Astrocyte (in vitro differentiated cells and primary cell): ENCODE measurements around the gene CNTN5. TPM values are rescaled to one million over a fixed set of nuclear protein-coding genes. Genes with fewer than 3 reads are reported as not detected.

Experiments used
- DNase-seq: peaks from one replicate; pipeline ENCODE4 v3.0.0-alpha.2; 2010; ENCODE audit warnings: low read depth
- FAIRE-seq: peaks from 2 replicates; lab custom pipeline; 2011; peaks lifted over from hg19 to GRCh38; lab: Jason Lieb, UNC
- H2AFZ ChIP-seq: 2 replicates; pipeline ENCODE4 v1.6.0; 2012; ENCODE audit warnings: low read depth, low read length, inconsistent platforms
- H3K27ac ChIP-seq: 2 replicates; pipeline ENCODE4 v1.5.1; 2011; ENCODE audit warnings: low read depth, low read length, inconsistent platforms
- H3K27me3 ChIP-seq: 2 replicates; pipeline ENCODE4 v1.6.0; 2011; ENCODE audit warnings: low read length, inconsistent platforms; ENCODE audit not compliant: insufficient read depth
- H3K36me3 ChIP-seq: 2 replicates; pipeline ENCODE4 v1.5.1; 2011; ENCODE audit warnings: low read length, inconsistent platforms; ENCODE audit not compliant: insufficient read depth
- H3K4me1 ChIP-seq: 2 replicates; pipeline ENCODE4 v1.5.1; 2011; ENCODE audit warnings: low read length, inconsistent platforms; ENCODE audit not compliant: insufficient read depth
- H3K4me2 ChIP-seq: 2 replicates; pipeline ENCODE4 v1.6.0; 2012; ENCODE audit warnings: low read length, inconsistent platforms
- H3K4me3 ChIP-seq: 2 replicates; pipeline ENCODE4 v1.5.1; 2011; ENCODE audit warnings: low read depth, mild to moderate bottlenecking, low read length, inconsistent platforms; ENCODE audit not compliant: insufficient read depth
- H3K79me2 ChIP-seq: 2 replicates; pipeline ENCODE4 v1.6.0; 2012; ENCODE audit warnings: mild to moderate bottlenecking, low read length, inconsistent platforms; ENCODE audit not compliant: insufficient read depth
- H3K9ac ChIP-seq: 2 replicates; pipeline ENCODE4 v1.6.0; 2012; ENCODE audit warnings: mild to moderate bottlenecking, low read length, inconsistent platforms
- H3K9me3 ChIP-seq: 2 replicates; pipeline ENCODE4 v1.5.1; 2012; ENCODE audit warnings: low read depth, mild to moderate bottlenecking, low read length, inconsistent platforms; ENCODE audit not compliant: insufficient read depth
- H4K20me1 ChIP-seq: 2 replicates; pipeline ENCODE4 v1.6.0; 2012; ENCODE audit warnings: low read length, inconsistent platforms; ENCODE audit not compliant: insufficient read depth
- H3K27ac Mint-ChIP-seq: one replicate; pipeline ENCODE4 v1.8.0; 2021; ENCODE audit warnings: mild to moderate bottlenecking, mixed read lengths; ENCODE audit not compliant: unreplicated experiment
- H3K27me3 Mint-ChIP-seq: one replicate; pipeline ENCODE4 v1.8.0; 2021; ENCODE audit warnings: low read depth, mixed read lengths; ENCODE audit not compliant: unreplicated experiment
- H3K36me3 Mint-ChIP-seq: one replicate; pipeline ENCODE4 v1.8.0; 2021; ENCODE audit warnings: low read depth, mixed read lengths; ENCODE audit not compliant: unreplicated experiment
- H3K4me1 Mint-ChIP-seq: one replicate; pipeline ENCODE4 v1.8.0; 2021; ENCODE audit warnings: low read depth, mixed read lengths; ENCODE audit not compliant: unreplicated experiment
- H3K4me3 Mint-ChIP-seq: one replicate; pipeline ENCODE4 v1.8.0; 2021; ENCODE audit warnings: mild to moderate bottlenecking, moderate library complexity, mixed read lengths; ENCODE audit not compliant: unreplicated experiment
- H3K9me3 Mint-ChIP-seq: one replicate; pipeline ENCODE4 v1.8.0; 2021; ENCODE audit warnings: mild to moderate bottlenecking, mixed read lengths; ENCODE audit not compliant: unreplicated experiment
- EZH2 ChIP-seq: IDR thresholded peaks from 2 replicates; pipeline ENCODE4 v1.6.1; 2012; ENCODE audit warnings: mild to moderate bottlenecking, low read length, inconsistent platforms; ENCODE audit not compliant: insufficient read depth
- total RNA-seq: library from RNA; stranded (reverse); gene quantifications from 2 replicates; pipeline ENCODE4 v1.2.1, GENCODE V29; 2021
- TF ChIP-seq, protein P1 (sequence below): IDR thresholded peaks from 2 replicates; pipeline ENCODE4 v1.5.1; 2011; ENCODE audit warnings: low read depth, mild to moderate bottlenecking, inconsistent platforms, low read length, moderate library complexity; ENCODE audit not compliant: insufficient read depth

CNTN5 gene
- total RNA-seq, 1 donor from 2014 or later, result 1.1 TPM

DNA sequence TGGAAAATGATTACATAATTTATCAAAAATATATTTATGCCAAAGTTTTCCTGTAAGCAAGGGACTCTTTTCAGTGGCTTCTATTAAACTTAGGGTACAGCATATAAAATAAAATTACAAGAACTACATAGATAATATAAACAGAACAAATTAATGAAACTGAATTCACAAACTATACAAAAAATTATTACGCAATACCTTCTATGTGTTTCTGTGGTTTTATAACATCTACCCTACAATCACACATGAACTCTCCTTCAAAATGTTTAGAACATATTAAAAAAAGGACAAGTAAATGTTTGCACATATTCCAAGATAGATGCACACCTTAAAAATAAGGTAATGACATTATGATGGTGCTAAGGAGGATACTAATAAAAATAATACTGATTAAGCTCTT lies 235.9 kb downstream of the CNTN5 start:
- no peaks in the 10 kb centered on the region for H3K36me3 Mint-ChIP-seq
- no peaks in the 10 kb centered on the region for H3K27me3 Mint-ChIP-seq
- Histone ChIP-seq H3K4me3 (no peak overlapping the region), H3K27ac (no peak overlapping the region), H3K27me3 (no peaks in the 10 kb centered on the region), H2AFZ (no peak overlapping the region), H3K4me2 (no peak overlapping the region), H3K4me1 (no peaks in the 10 kb centered on the region), H3K79me2 (no peaks in the 10 kb centered on the region), H3K36me3 (no peaks in the 10 kb centered on the region), H3K9ac (no peak overlapping the region), H3K9me3 (no peaks in the 10 kb centered on the region), H4K20me1 (no peaks in the 10 kb centered on the region)
- FAIRE-seq (no peak), DNase-seq (no peak)
- H3K4me3 Mint-ChIP-seq, result no peak overlapping the region
- H3K9me3 Mint-ChIP-seq, result no peaks in the 10 kb centered on the region
- H3K4me1 Mint-ChIP-seq, result peaks cover 14% of the 10 kb centered on the region
- TF ChIP-seq, protein P1, sequence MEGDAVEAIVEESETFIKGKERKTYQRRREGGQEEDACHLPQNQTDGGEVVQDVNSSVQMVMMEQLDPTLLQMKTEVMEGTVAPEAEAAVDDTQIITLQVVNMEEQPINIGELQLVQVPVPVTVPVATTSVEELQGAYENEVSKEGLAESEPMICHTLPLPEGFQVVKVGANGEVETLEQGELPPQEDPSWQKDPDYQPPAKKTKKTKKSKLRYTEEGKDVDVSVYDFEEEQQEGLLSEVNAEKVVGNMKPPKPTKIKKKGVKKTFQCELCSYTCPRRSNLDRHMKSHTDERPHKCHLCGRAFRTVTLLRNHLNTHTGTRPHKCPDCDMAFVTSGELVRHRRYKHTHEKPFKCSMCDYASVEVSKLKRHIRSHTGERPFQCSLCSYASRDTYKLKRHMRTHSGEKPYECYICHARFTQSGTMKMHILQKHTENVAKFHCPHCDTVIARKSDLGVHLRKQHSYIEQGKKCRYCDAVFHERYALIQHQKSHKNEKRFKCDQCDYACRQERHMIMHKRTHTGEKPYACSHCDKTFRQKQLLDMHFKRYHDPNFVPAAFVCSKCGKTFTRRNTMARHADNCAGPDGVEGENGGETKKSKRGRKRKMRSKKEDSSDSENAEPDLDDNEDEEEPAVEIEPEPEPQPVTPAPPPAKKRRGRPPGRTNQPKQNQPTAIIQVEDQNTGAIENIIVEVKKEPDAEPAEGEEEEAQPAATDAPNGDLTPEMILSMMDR, result no peak
- TF ChIP-seq EZH2, result no peak
- no peak overlapping the region for H3K27ac Mint-ChIP-seq

DNA sequence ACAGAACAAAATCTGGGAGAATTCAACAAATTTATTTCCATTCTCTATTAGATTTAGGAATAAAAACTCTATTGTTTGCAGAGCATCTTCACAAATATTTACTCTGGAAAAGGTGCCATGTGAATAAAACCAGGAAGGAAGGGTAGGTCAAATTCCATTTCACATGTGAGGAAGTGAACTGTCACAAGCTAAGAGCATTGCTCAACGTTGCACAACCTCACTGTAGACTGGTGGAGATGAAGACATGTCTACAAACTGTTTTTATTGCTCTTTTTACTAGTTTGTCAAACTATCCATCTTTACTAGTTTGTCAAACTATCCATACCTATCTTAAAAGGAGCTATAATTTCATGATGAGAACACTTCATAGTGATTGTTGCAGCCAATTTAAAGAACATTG lies 236.4 kb downstream of the CNTN5 start:
- no peaks in the 10 kb centered on the region for H4K20me1 ChIP-seq
- TF ChIP-seq, protein P1, result no peak
- no peak for TF ChIP-seq EZH2
- no peak for FAIRE-seq
- Mint-ChIP-seq H3K36me3 (no peaks in the 10 kb centered on the region), H3K4me1 (peaks cover 17% of the 10 kb centered on the region), H3K4me3 (no peak overlapping the region), H3K9me3 (no peaks in the 10 kb centered on the region), H3K27ac (no peak overlapping the region), H3K27me3 (no peaks in the 10 kb centered on the region)
- H3K27ac ChIP-seq, result no peak overlapping the region
- H3K4me2 ChIP-seq, result no peak overlapping the region
- no peak overlapping the region for H3K9ac ChIP-seq
- H3K9me3 ChIP-seq, result no peaks in the 10 kb centered on the region
- H3K4me1 ChIP-seq, result no peaks in the 10 kb centered on the region
- no peak overlapping the region for H3K4me3 ChIP-seq
- H2AFZ ChIP-seq, result no peak overlapping the region
- H3K36me3 ChIP-seq, result no peaks in the 10 kb centered on the region
- H3K79me2 ChIP-seq, result no peaks in the 10 kb centered on the region
- no peak for DNase-seq
- no peaks in the 10 kb centered on the region for H3K27me3 ChIP-seq

DNA sequence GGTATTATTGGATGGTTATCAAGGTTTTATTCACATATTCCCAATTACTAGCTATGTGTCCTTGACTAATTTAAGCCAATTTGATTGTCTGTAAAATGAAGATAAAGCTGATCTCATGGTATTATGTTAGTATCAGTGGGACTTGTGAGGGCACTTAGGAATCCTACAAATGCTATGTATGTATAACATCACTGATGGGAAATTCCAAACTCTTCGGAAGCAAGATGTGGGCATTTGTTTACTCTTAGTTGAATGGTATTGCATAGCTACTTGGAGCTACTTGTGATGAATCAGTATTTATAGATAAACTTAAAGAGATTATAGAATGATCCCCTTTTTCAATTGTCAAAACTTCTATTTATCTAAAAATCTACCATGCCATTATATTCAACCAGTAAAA lies 239.9 kb downstream of the CNTN5 start:
- TF ChIP-seq, protein P1, result no peak
- TF ChIP-seq EZH2, result no peak
- peaks cover 17% of the 10 kb centered on the region for H3K4me1 Mint-ChIP-seq
- no peaks in the 10 kb centered on the region for H3K27me3 ChIP-seq
- no peaks in the 10 kb centered on the region for H3K79me2 ChIP-seq
- H3K9ac ChIP-seq, result no peak overlapping the region
- no peak overlapping the region for H3K27ac ChIP-seq
- H2AFZ ChIP-seq, result no peak overlapping the region
- no peak for FAIRE-seq
- H3K9me3 Mint-ChIP-seq, result no peaks in the 10 kb centered on the region
- H3K36me3 ChIP-seq, result no peaks in the 10 kb centered on the region
- no peaks in the 10 kb centered on the region for H3K9me3 ChIP-seq
- H3K27me3 Mint-ChIP-seq, result no peaks in the 10 kb centered on the region
- peak; percentile 11 for DNase-seq
- no peaks in the 10 kb centered on the region for H3K36me3 Mint-ChIP-seq
- H3K4me2 ChIP-seq, result no peak overlapping the region
- no peaks in the 10 kb centered on the region for H3K4me1 ChIP-seq
- no peak overlapping the region for H3K4me3 Mint-ChIP-seq
- no peaks in the 10 kb centered on the region for H4K20me1 ChIP-seq
- H3K27ac Mint-ChIP-seq, result peak overlapping the region; percentile 92
- H3K4me3 ChIP-seq, result no peak overlapping the region
